ENCODE data around the gene MRPL10.

Gene MRPL10

GRCh38 chr17:47871048-47871447 is 39.7 kb upstream of the MRPL10 start:
- H3K27me3 ChIP-seq (ENCODE audit: insufficient read depth, low read length): peaks cover 82% of the 10 kb centered on the region
- H3K9ac ChIP-seq (ENCODE audit: low read depth, low read length): no peak overlapping the region
- no peaks in the 10 kb centered on the region for H3K9me3 ChIP-seq (ENCODE audit: insufficient read depth, low read depth, low read length)
- peaks cover 18% of the 10 kb centered on the region; the same call in 1 of the 2 replicates for H3K4me1 ChIP-seq (ENCODE audit: insufficient read depth, low read length)
- no peaks in the 10 kb centered on the region for H3K36me3 ChIP-seq (ENCODE audit: insufficient read depth, low read depth, low read length)
- no peak overlapping the region for H3K4me3 ChIP-seq (ENCODE audit: low read length)
- no peak overlapping the region for H3K27ac ChIP-seq (ENCODE audit: low read length)

- Histone ChIP-seq H3K27ac (ENCODE audit: low read length) (no peak overlapping the region), H3K9me3 (ENCODE audit: insufficient read depth, low read depth, low read length) (no peaks in the 10 kb centered on the region), H3K27me3 (ENCODE audit: insufficient read depth, low read length) (peaks cover 87% of the 10 kb centered on the region), H3K36me3 (ENCODE audit: insufficient read depth, low read depth, low read length) (no peaks in the 10 kb centered on the region), H3K4me1 (ENCODE audit: insufficient read depth, low read length) (peaks cover 18% of the 10 kb centered on the region; the same call in 1 of the 2 replicates), H3K4me3 (ENCODE audit: low read length) (0 out of 2 replicates have a peak overlapping the region, but pooled peaks have one; percentile 0), H3K9ac (ENCODE audit: low read depth, low read length) (no peak overlapping the region)
Measured at GRCh38 chr17:47870056-47870455, 38.7 kb upstream of the MRPL10 start.

GRCh38 chr17:47869114-47869513 is 37.8 kb upstream of the MRPL10 start:
- Histone ChIP-seq H3K4me1 (ENCODE audit: insufficient read depth, low read length) (peaks cover 18% of the 10 kb centered on the region; the same call in 1 of the 2 replicates), H3K9me3 (ENCODE audit: insufficient read depth, low read depth, low read length) (no peaks in the 10 kb centered on the region), H3K9ac (ENCODE audit: low read depth, low read length) (no peak overlapping the region), H3K36me3 (ENCODE audit: insufficient read depth, low read depth, low read length) (no peaks in the 10 kb centered on the region), H3K4me3 (ENCODE audit: low read length) (no peak overlapping the region), H3K27me3 (ENCODE audit: insufficient read depth, low read length) (peaks cover 82% of the 10 kb centered on the region), H3K27ac (ENCODE audit: low read length) (no peak overlapping the region)

- Histone ChIP-seq H3K36me3 (ENCODE audit: insufficient read depth, low read depth, low read length) (no peaks in the 10 kb centered on the region), H3K9me3 (ENCODE audit: insufficient read depth, low read depth, low read length) (no peaks in the 10 kb centered on the region), H3K4me3 (ENCODE audit: low read length) (no peak overlapping the region), H3K27ac (ENCODE audit: low read length) (no peak overlapping the region), H3K4me1 (ENCODE audit: insufficient read depth, low read length) (peaks cover 9% of the 10 kb centered on the region; the same call in 1 of the 2 replicates), H3K9ac (ENCODE audit: low read depth, low read length) (no peak overlapping the region), H3K27me3 (ENCODE audit: insufficient read depth, low read length) (peaks cover 71% of the 10 kb centered on the region)
Measured at GRCh38 chr17:47867813-47868533, 36.6 kb upstream of the MRPL10 start.

- no peak overlapping the region for H3K27ac ChIP-seq (ENCODE audit: low read length)
- no peak overlapping the region for H3K9ac ChIP-seq (ENCODE audit: low read depth, low read length)
- peaks cover 9% of the 10 kb centered on the region; the same call in 1 of the 2 replicates for H3K4me1 ChIP-seq (ENCODE audit: insufficient read depth, low read length)
Measured at GRCh38 chr17:47866941-47867340, 35.6 kb upstream of the MRPL10 start.

GRCh38 chr17:47864791-47865216 is 33.5 kb upstream of the MRPL10 start:
- Histone ChIP-seq H3K36me3 (ENCODE audit: insufficient read depth, low read depth, low read length) (no peaks in the 10 kb centered on the region), H3K9ac (ENCODE audit: low read depth, low read length) (no peak overlapping the region), H3K27ac (ENCODE audit: low read length) (no peak overlapping the region), H3K27me3 (ENCODE audit: insufficient read depth, low read length) (peaks cover 50% of the 10 kb centered on the region), H3K4me3 (ENCODE audit: low read length) (no peak overlapping the region), H3K4me1 (ENCODE audit: insufficient read depth, low read length) (peaks cover under 1% of the 10 kb centered on the region; the same call in 1 of the 2 replicates), H3K9me3 (ENCODE audit: insufficient read depth, low read depth, low read length) (no peaks in the 10 kb centered on the region)

More at GRCh38 chr17:47866941-47867340, 35.6 kb upstream of the MRPL10 start:
- no peaks in the 10 kb centered on the region for H3K36me3 ChIP-seq (ENCODE audit: insufficient read depth, low read depth, low read length)
- no peaks in the 10 kb centered on the region for H3K9me3 ChIP-seq (ENCODE audit: insufficient read depth, low read depth, low read length)
- peaks cover 67% of the 10 kb centered on the region for H3K27me3 ChIP-seq (ENCODE audit: insufficient read depth, low read length)
- no peak overlapping the region for H3K4me3 ChIP-seq (ENCODE audit: low read length)

- H3K27me3 ChIP-seq (ENCODE audit: insufficient read depth, low read length): peaks cover 48% of the 10 kb centered on the region
- H3K9ac ChIP-seq (ENCODE audit: low read depth, low read length): no peak overlapping the region
- no peak overlapping the region for H3K27ac ChIP-seq (ENCODE audit: low read length)
- no peaks in the 10 kb centered on the region for H3K4me1 ChIP-seq (ENCODE audit: insufficient read depth, low read length)
- H3K4me3 ChIP-seq (ENCODE audit: low read length): no peak overlapping the region
- no peaks in the 10 kb centered on the region for H3K9me3 ChIP-seq (ENCODE audit: insufficient read depth, low read depth, low read length)
- no peaks in the 10 kb centered on the region for H3K36me3 ChIP-seq (ENCODE audit: insufficient read depth, low read depth, low read length)
Measured at GRCh38 chr17:47862621-47863440, 31.5 kb upstream of the MRPL10 start.

- Histone ChIP-seq H3K9ac (ENCODE audit: low read depth, low read length) (no peak overlapping the region), H3K27ac (ENCODE audit: low read length) (no peak overlapping the region), H3K27me3 (ENCODE audit: insufficient read depth, low read length) (peaks cover 46% of the 10 kb centered on the region), H3K4me1 (ENCODE audit: insufficient read depth, low read length) (no peaks in the 10 kb centered on the region), H3K36me3 (ENCODE audit: insufficient read depth, low read depth, low read length) (no peaks in the 10 kb centered on the region), H3K9me3 (ENCODE audit: insufficient read depth, low read depth, low read length) (no peaks in the 10 kb centered on the region), H3K4me3 (ENCODE audit: low read length) (no peak overlapping the region)
Measured at GRCh38 chr17:47860386-47860785, 29.0 kb upstream of the MRPL10 start.

- no peak overlapping the region for H3K9ac ChIP-seq (ENCODE audit: low read depth, low read length)
- no peak overlapping the region for H3K27ac ChIP-seq (ENCODE audit: low read length)
- no peak overlapping the region for H3K4me3 ChIP-seq (ENCODE audit: low read length)
- H3K9me3 ChIP-seq (ENCODE audit: insufficient read depth, low read depth, low read length): no peaks in the 10 kb centered on the region
- H3K36me3 ChIP-seq (ENCODE audit: insufficient read depth, low read depth, low read length): no peaks in the 10 kb centered on the region
- H3K27me3 ChIP-seq (ENCODE audit: insufficient read depth, low read length): peaks cover 64% of the 10 kb centered on the region
- no peaks in the 10 kb centered on the region for H3K4me1 ChIP-seq (ENCODE audit: insufficient read depth, low read length)
Measured at GRCh38 chr17:47857551-47858455, 26.5 kb upstream of the MRPL10 start.

- Histone ChIP-seq H3K27ac (ENCODE audit: low read length) (no peak overlapping the region), H3K9ac (ENCODE audit: low read depth, low read length) (no peak overlapping the region), H3K4me1 (ENCODE audit: insufficient read depth, low read length) (peaks cover 8% of the 10 kb centered on the region; the same call in 1 of the 2 replicates), H3K9me3 (ENCODE audit: insufficient read depth, low read depth, low read length) (no peaks in the 10 kb centered on the region), H3K4me3 (ENCODE audit: low read length) (no peak overlapping the region), H3K27me3 (ENCODE audit: insufficient read depth, low read length) (peaks cover 74% of the 10 kb centered on the region), H3K36me3 (ENCODE audit: insufficient read depth, low read depth, low read length) (no peaks in the 10 kb centered on the region)
Measured at GRCh38 chr17:47856830-47857229, 25.5 kb upstream of the MRPL10 start.

- Histone ChIP-seq H3K4me1 (ENCODE audit: insufficient read depth, low read length) (peaks cover 8% of the 10 kb centered on the region; the same call in 1 of the 2 replicates), H3K4me3 (ENCODE audit: low read length) (no peak overlapping the region), H3K9me3 (ENCODE audit: insufficient read depth, low read depth, low read length) (no peaks in the 10 kb centered on the region), H3K27me3 (ENCODE audit: insufficient read depth, low read length) (peaks cover 84% of the 10 kb centered on the region), H3K27ac (ENCODE audit: low read length) (no peak overlapping the region), H3K9ac (ENCODE audit: low read depth, low read length) (no peak overlapping the region), H3K36me3 (ENCODE audit: insufficient read depth, low read depth, low read length) (no peaks in the 10 kb centered on the region)
Measured at GRCh38 chr17:47855737-47856136, 24.4 kb upstream of the MRPL10 start.
